Nephron progenitor cell (in vitro differentiated cells): ENCODE data around the gene EWSR1.

Experiments used
- DNase-seq: peaks from one replicate; pipeline ENCODE4 v3.0.0; 2021
- H3K27ac Mint-ChIP-seq: 2 replicates; pipeline ENCODE4 v1.8.0; 2021; ENCODE audit warnings: mild to moderate bottlenecking, moderate library complexity, mixed read lengths
- H3K27me3 Mint-ChIP-seq: 2 replicates; pipeline ENCODE4 v1.8.0; 2021; ENCODE audit warnings: mild to moderate bottlenecking, low read depth, mixed read lengths; ENCODE audit not compliant: poor library complexity
- H3K36me3 Mint-ChIP-seq: 2 replicates; pipeline ENCODE4 v1.8.0; 2021; ENCODE audit warnings: low read depth, mixed read lengths
- H3K4me1 Mint-ChIP-seq: 2 replicates; pipeline ENCODE4 v1.8.0; 2021; ENCODE audit warnings: mixed read lengths
- H3K4me3 Mint-ChIP-seq: 2 replicates; pipeline ENCODE4 v1.8.0; 2021; ENCODE audit warnings: mild to moderate bottlenecking, moderate library complexity, mixed read lengths
- H3K9me3 Mint-ChIP-seq: 2 replicates; pipeline ENCODE4 v1.8.0; 2021; ENCODE audit warnings: mild to moderate bottlenecking, moderate library complexity, mixed read lengths
- TF ChIP-seq, protein P1 (sequence below): fragments of 200-600 bp; sonication (generic); IDR thresholded peaks from 2 replicates; pipeline ENCODE4 v1.5.0; 2021; ENCODE audit warnings: antibody characterized with exemption

EWSR1 gene

DNA sequence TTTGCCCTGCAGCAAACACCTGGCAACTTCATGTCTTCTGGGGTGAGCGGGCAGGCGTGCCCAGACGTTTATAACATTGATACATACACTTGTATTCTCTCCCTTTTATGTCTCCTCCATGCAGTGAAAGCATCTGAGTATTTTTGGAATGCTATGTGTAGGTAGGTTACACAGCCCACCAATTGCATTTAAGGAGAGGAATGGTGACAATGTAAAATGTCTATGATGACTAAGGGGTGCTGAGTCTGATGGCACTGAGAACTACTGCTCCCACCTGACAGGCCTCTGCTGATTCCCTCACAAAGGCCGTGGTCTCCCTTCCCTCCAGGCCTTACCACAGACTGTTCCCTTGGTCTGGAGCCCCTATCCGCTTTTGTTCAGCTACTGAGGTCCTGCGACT lies 70.3 kb downstream of the EWSR1 start:
- peaks cover 34% of the 10 kb centered on the region for H3K4me1 Mint-ChIP-seq
- DNase-seq, result no peak

DNA sequence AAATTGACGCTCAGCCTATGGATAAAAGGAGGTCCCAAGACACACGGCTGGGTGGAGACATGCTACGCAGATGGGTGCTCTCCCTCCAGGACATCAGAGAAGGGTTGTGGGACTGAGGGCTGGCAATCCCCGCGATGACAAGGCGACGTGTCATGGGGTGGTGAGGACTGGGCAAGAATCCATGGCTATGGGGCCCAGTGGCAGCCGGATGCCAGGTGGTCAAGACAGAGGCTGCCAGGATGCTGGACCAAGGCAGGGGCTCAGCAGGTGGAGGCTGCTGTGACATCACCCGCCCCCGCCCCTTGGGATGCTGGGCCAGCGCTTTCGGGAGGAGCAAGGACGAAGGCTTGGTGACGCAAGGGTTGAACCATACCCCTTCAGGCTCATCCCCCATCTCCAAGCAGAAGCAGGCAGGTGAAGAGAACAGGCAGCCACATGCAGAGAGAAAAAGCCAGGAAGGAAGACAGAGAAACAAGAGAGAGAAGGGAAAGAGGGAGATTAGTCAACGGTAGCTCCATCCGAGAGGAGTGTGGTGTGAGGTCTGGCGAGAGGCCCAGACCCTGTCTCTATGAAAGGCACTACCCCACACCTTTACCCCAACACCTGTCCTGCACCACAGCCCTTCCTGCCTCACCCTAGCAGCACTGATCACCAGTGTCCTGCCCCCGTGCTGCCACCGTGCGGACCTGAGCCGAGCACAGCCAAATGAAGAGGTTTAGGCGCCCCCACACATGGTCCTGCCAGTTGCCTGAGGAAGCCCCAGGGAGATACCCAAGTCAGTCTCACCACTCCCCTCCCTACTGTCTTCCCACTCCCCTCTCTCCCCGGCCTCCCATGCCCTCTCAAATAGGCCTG lies 71.5 kb downstream of the EWSR1 start:
- TF ChIP-seq, protein P1, sequence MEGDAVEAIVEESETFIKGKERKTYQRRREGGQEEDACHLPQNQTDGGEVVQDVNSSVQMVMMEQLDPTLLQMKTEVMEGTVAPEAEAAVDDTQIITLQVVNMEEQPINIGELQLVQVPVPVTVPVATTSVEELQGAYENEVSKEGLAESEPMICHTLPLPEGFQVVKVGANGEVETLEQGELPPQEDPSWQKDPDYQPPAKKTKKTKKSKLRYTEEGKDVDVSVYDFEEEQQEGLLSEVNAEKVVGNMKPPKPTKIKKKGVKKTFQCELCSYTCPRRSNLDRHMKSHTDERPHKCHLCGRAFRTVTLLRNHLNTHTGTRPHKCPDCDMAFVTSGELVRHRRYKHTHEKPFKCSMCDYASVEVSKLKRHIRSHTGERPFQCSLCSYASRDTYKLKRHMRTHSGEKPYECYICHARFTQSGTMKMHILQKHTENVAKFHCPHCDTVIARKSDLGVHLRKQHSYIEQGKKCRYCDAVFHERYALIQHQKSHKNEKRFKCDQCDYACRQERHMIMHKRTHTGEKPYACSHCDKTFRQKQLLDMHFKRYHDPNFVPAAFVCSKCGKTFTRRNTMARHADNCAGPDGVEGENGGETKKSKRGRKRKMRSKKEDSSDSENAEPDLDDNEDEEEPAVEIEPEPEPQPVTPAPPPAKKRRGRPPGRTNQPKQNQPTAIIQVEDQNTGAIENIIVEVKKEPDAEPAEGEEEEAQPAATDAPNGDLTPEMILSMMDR, result no peak
- Mint-ChIP-seq H3K36me3 (peaks cover 42% of the 10 kb centered on the region), H3K27ac (peak overlapping the region; percentile 82), H3K4me3 (no peak overlapping the region), H3K4me1 (peaks cover 34% of the 10 kb centered on the region), H3K9me3 (no peaks in the 10 kb centered on the region), H3K27me3 (no peaks in the 10 kb centered on the region)
- DNase-seq, result no peak

More for the DNA sequence above, 70.3 kb downstream of the EWSR1 start:
- Mint-ChIP-seq H3K9me3 (no peaks in the 10 kb centered on the region), H3K36me3 (peaks cover 49% of the 10 kb centered on the region), H3K27me3 (no peaks in the 10 kb centered on the region), H3K27ac (no peak overlapping the region), H3K4me3 (no peak overlapping the region)
- TF ChIP-seq, protein P1, result no peak

DNA sequence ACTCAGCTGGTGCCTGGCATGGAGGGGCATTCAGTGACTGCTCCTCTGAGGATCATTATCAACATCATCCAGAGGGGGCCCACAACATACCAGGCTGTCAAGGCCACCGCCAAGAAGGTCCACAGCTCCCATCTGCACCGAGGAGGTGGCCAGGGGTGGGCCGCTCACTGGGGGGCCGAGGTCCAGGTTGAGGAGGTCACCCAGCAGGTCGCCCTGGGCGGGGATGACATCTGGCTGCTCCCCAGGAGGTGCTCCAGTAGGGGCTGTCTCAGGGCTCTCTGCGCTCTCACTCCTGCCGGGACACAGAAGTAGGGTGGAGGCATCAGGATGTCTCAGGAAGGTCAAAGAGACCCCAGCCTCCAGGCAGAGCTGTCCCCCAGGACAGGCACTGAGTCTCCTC lies 72.5 kb downstream of the EWSR1 start:
- Mint-ChIP-seq H3K36me3 (peaks cover 36% of the 10 kb centered on the region), H3K9me3 (no peaks in the 10 kb centered on the region), H3K27me3 (no peaks in the 10 kb centered on the region), H3K27ac (no peak overlapping the region), H3K4me1 (peaks cover 25% of the 10 kb centered on the region), H3K4me3 (no peak overlapping the region)
- DNase-seq, result no peak
- TF ChIP-seq, protein P1, result no peak

DNA sequence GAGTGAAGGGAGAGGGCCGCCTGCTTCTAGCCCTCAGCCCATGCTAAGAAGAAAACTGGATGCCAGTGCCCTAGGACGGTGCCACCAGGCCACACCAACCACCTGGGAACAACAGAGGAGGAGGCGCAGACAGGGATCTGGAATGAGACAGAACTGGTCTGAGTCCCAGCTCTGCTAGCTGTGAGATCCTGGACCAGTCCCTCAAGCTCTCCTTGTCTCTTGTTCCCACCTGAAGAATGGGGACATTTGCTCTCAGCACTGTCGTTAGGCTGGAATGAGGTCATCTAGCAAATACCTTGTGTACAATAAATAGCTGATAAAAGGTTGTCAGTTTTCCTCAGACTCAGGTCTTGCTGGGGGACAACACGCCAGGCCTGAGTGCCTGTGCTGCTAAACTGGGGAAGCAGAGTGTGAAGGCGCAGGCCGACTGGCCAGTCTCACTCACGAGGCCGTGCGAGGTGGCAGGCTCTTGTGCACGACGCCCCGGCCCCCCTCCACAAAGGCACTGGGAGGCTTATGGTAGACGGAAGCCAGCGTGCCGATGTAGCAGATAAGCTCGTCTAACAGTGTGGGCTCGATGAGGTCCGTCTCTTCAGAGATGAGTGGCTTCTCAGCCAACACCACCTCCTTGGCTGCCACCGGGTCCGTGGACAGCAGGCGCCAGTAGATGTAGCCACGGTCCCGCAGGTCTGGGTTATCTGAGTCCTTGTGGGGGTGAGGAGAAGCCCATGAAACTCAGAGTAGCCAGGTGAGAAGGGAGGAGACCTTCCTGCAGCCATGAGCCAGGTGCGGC lies 73.2 kb downstream of the EWSR1 start:
- Mint-ChIP-seq H3K36me3 (peaks cover 38% of the 10 kb centered on the region), H3K4me1 (peaks cover 22% of the 10 kb centered on the region), H3K27me3 (no peaks in the 10 kb centered on the region)

DNA sequence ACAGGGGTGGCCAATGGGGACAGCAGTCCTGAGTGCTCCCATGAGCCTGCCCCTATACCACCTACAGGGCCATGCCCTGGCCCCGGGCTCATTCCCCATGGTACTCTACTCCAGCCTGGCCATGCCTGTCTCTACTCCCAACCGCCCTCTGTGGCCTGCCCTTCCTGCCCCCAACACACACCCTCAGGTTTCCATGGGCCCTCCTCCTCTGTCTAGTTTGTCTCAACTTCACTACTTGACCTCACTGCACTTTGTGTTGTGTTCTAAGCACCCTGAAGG lies 73.7 kb downstream of the EWSR1 start:
- peaks cover 25% of the 10 kb centered on the region for H3K4me1 Mint-ChIP-seq
- TF ChIP-seq, protein P1, result no peak
- no peak for DNase-seq
- H3K36me3 Mint-ChIP-seq, result peaks cover 36% of the 10 kb centered on the region
- H3K4me3 Mint-ChIP-seq, result no peak overlapping the region
- H3K27me3 Mint-ChIP-seq, result no peaks in the 10 kb centered on the region
- peak overlapping the region; percentile 68 for H3K27ac Mint-ChIP-seq
- H3K9me3 Mint-ChIP-seq, result no peaks in the 10 kb centered on the region

More for the DNA sequence above, 73.2 kb downstream of the EWSR1 start:
- no peak for DNase-seq
- Mint-ChIP-seq H3K9me3 (no peaks in the 10 kb centered on the region), H3K4me3 (no peak overlapping the region), H3K27ac (no peak overlapping the region)
- TF ChIP-seq, protein P1, result no peak
